Caco-2 (cell line): Measurements from ENCODE around the gene OR2W3. TPM values are rescaled to one million over a fixed set of nuclear protein-coding genes. Genes with fewer than 3 reads are reported as not detected.

Experiments
- BruUV-seq: library from RNA; stranded (reverse); fragments of 400-500 nt; replicated peaks from 2 replicates; lab custom pipeline; 2021; lab: Mats Ljungman, UMichigan
- CTCF ChIA-PET: fragments of 300-600 bp; sonication (Branson Sonifier 250); formaldehyde crosslinking; loops from one replicate; lab custom pipeline; 2022; ENCODE audit warnings: antibody characterized with exemption; lab: Charles Lee
- POLR2A ChIA-PET: fragments of 300-600 bp; sonication (Branson Sonifier 250); formaldehyde crosslinking; loops from one replicate; lab custom pipeline; 2022; ENCODE audit warnings: antibody characterized with exemption; lab: Charles Lee
- DNase-seq, 2 experiments: peaks; one replicate each; pipeline versions ENCODE4 v3.0.0 to v3.0.0-alpha.2; 2020 to 2022
- H3K27me3 ChIP-seq: replicated peaks from 2 replicates; pipeline ENCODE4 v1.6.0; 2011; ENCODE audit warnings: low read length; ENCODE audit not compliant: control insufficient read depth, insufficient read depth
- H3K36me3 ChIP-seq: 2 replicates; pipeline ENCODE4 v1.5.1; 2011; ENCODE audit warnings: low read length; ENCODE audit not compliant: control insufficient read depth, insufficient read depth
- H3K4me1 ChIP-seq: fragments of 250-450 bp; sonication (Bioruptor Pico); 2 replicates; pipeline ENCODE4 v1.5.1; 2020; ENCODE audit warnings: mild to moderate bottlenecking
- H3K4me3 ChIP-seq: 2 replicates; pipeline ENCODE4 v1.5.1; 2011; ENCODE audit warnings: low read depth, mild to moderate bottlenecking, control low read depth, low read length
- H3K9me3 ChIP-seq: fragments of 250-450 bp; sonication (Bioruptor Pico); 2 replicates; pipeline ENCODE4 v1.5.1; 2020; ENCODE audit warnings: mild to moderate bottlenecking, moderate library complexity
- H3K27ac Mint-ChIP-seq: one replicate; pipeline ENCODE4 v1.8.0; 2022; ENCODE audit warnings: mixed read lengths; ENCODE audit not compliant: unreplicated experiment
- H3K27me3 Mint-ChIP-seq: one replicate; pipeline ENCODE4 v1.8.0; 2022; ENCODE audit warnings: mixed read lengths; ENCODE audit not compliant: insufficient read depth, unreplicated experiment
- H3K36me3 Mint-ChIP-seq: one replicate; pipeline ENCODE4 v1.8.0; 2022; ENCODE audit warnings: mild to moderate bottlenecking, mixed read lengths; ENCODE audit not compliant: insufficient read depth, unreplicated experiment
- H3K4me1 Mint-ChIP-seq: one replicate; pipeline ENCODE4 v1.8.0; 2022; ENCODE audit warnings: low read depth, mixed read lengths; ENCODE audit not compliant: unreplicated experiment
- H3K4me3 Mint-ChIP-seq: one replicate; pipeline ENCODE4 v1.8.0; 2022; ENCODE audit warnings: mild to moderate bottlenecking, moderate library complexity, mixed read lengths; ENCODE audit not compliant: unreplicated experiment
- H3K9me3 Mint-ChIP-seq: one replicate; pipeline ENCODE4 v1.8.0; 2022; ENCODE audit warnings: mixed read lengths; ENCODE audit not compliant: unreplicated experiment
- CTCF ChIP-seq, 2 experiments: fragments of 200-600 bp in 1 of 2; IDR thresholded peaks; 1 replicate in 1 of 2; 2 replicates in 1 of 2; pipeline versions ENCODE4 v1.5.1 to v1.8.0; 2011 to 2022; ENCODE audit warnings: antibody characterized with exemption in 1 of 2, control low read depth in 1 of 2, inconsistent platforms in 1 of 2, low read depth in 1 of 2, low read length in 1 of 2, mild to moderate bottlenecking in 1 of 2, moderate library complexity in 1 of 2; ENCODE audit not compliant: insufficient read depth in 1 of 2, severe bottlenecking in 1 of 2, unreplicated experiment in 1 of 2
- intact Hi-C: fragments of 100-400 bp; cut with micrococcal nuclease; formaldehyde crosslinking; loops from one replicate; pipeline ENCODE4 v1.10.0; 2022; ENCODE audit not compliant: unreplicated experiment
- total RNA-seq: library from RNA; stranded (reverse); gene quantifications from 2 replicates; pipeline ENCODE4 v1.2.3, GENCODE V29; 2022

The OR2W3 gene
- total RNA-seq, 1 experiment from 2014 or later = not detected

- ChIA-PET POLR2A (no interaction called here), CTCF (no interaction called here)
- H3K36me3 ChIP-seq = no peaks in the 10 kb centered on the region
- H3K27me3 Mint-ChIP-seq = no peaks in the 10 kb centered on the region
- no peak overlapping the region for H3K4me3 Mint-ChIP-seq
- no peaks in the 10 kb centered on the region for H3K9me3 Mint-ChIP-seq
- H3K4me3 ChIP-seq = no peak overlapping the region
- DNase-seq = no peak
- TF ChIP-seq CTCF (IDR thresholded peaks at IDR 0.05; ENCODE audit: insufficient read depth in 1 of 2, low read depth in 1 of 2, low read length in 1 of 2, severe bottlenecking in 1 of 2, unreplicated experiment in 1 of 2) = no peak
- no peaks in the 10 kb centered on the region for H3K9me3 ChIP-seq
- no peak overlapping the region for H3K27ac Mint-ChIP-seq
- H3K36me3 Mint-ChIP-seq = no peaks in the 10 kb centered on the region
- no TSS peak for BruUV-seq
- no peaks in the 10 kb centered on the region for H3K4me1 ChIP-seq
- intact Hi-C loops = no loop called here
- H3K4me1 Mint-ChIP-seq = no peaks in the 10 kb centered on the region
- H3K27me3 ChIP-seq = no peaks in the 10 kb centered on the region
Measured at GRCh38 chr1:247933989-247934388, 38.6 kb downstream of the OR2W3 start.

DNA sequence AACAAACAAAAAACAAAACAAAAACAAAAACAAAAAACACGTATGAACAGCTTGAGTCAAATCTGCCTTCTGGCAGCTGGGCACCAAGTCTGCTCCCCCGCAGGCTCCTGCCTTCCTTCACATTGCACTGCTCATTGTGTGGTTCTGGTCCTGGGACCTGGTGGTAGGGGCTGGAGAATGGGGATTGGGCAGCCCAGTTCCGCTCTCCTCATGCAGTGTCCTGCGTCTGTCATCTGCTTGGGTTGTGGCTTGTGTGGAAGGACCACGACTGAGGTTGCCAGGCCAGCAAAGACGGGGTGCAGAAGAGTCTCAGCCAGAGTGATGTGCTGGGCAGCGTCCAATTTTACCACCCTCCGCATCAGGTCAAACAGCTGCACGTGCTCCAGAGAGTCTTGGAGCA lies 40.4 kb downstream of the OR2W3 start:
- no peaks in the 10 kb centered on the region for H3K27me3 Mint-ChIP-seq
- POLR2A ChIA-PET = no interaction called here
- no peaks in the 10 kb centered on the region for H3K36me3 ChIP-seq
- BruUV-seq = no TSS peak
- no peak for DNase-seq
- no peaks in the 10 kb centered on the region for H3K36me3 Mint-ChIP-seq
- TF ChIP-seq CTCF (IDR thresholded peaks at IDR 0.05; ENCODE audit: insufficient read depth in 1 of 2, low read depth in 1 of 2, low read length in 1 of 2, severe bottlenecking in 1 of 2, unreplicated experiment in 1 of 2) = no peak
- CTCF ChIA-PET = no interaction called here
- H3K4me1 ChIP-seq = no peaks in the 10 kb centered on the region
- no peaks in the 10 kb centered on the region for H3K9me3 Mint-ChIP-seq
- H3K4me1 Mint-ChIP-seq = no peaks in the 10 kb centered on the region
- H3K27me3 ChIP-seq = no peaks in the 10 kb centered on the region
- no peak overlapping the region for H3K4me3 ChIP-seq
- no peak overlapping the region for H3K4me3 Mint-ChIP-seq
- H3K9me3 ChIP-seq = no peaks in the 10 kb centered on the region
- H3K27ac Mint-ChIP-seq = no peak overlapping the region
- intact Hi-C loops = no loop called here

DNA sequence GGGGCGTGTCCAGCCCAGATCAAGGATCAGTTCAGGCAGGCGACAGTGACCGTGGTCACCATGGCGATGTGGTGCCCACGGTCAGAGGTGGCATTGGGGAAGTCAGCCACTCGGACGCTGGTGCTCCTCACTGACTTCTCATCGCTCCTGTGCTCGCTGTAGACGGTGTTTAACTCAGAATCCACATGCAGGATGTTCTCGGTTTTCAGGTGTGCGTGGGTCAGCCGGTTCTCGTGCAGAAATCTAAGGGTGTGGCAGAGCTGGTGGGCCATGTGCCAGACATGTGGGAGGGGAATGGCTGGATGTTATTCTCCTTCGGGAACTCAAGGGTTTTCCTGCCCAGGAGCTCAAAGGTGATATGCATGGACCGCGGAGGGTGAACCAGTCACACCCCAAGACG lies 41.0 kb downstream of the OR2W3 start:
- no peak for DNase-seq
- H3K36me3 ChIP-seq = no peaks in the 10 kb centered on the region
- Mint-ChIP-seq H3K27ac (no peak overlapping the region), H3K4me1 (no peaks in the 10 kb centered on the region), H3K27me3 (no peaks in the 10 kb centered on the region), H3K4me3 (no peak overlapping the region), H3K36me3 (no peaks in the 10 kb centered on the region), H3K9me3 (no peaks in the 10 kb centered on the region)
- H3K4me3 ChIP-seq = no peak overlapping the region
- TF ChIP-seq CTCF (IDR thresholded peaks at IDR 0.05; ENCODE audit: insufficient read depth in 1 of 2, low read depth in 1 of 2, low read length in 1 of 2, severe bottlenecking in 1 of 2, unreplicated experiment in 1 of 2) = no peak
- intact Hi-C loops = no loop called here
- no peaks in the 10 kb centered on the region for H3K4me1 ChIP-seq
- no peaks in the 10 kb centered on the region for H3K27me3 ChIP-seq
- POLR2A ChIA-PET = no interaction called here
- BruUV-seq = no TSS peak
- CTCF ChIA-PET = no interaction called here
- no peaks in the 10 kb centered on the region for H3K9me3 ChIP-seq
